ENCODE measurements around the gene PMM2.
A peak's percentile ranks its signal among the peaks of the same experiment; 100 is the strongest.

Gene PMM2

GRCh38 chr16:8862309-8863130 lies 64.9 kb downstream of the PMM2 start:
- no peaks in the 10 kb centered on the region for H3K9me3 ChIP-seq (ENCODE audit: insufficient read depth, low read depth, low read length)
- peaks cover 32 to 35% of the 10 kb centered on the region in 2 experiments for H3K36me3 ChIP-seq (ENCODE audit: control insufficient read depth in 1 of 2, insufficient read depth in 2 of 2, low read length in 2 of 2)
- H2BK120ac ChIP-seq (ENCODE audit: insufficient read depth, low read length, poor library complexity): no peak overlapping the region
- DNase-seq: no peak
- H3K4me1 ChIP-seq (ENCODE audit: control insufficient read depth in 1 of 2, insufficient read depth in 2 of 2, low read length in 2 of 2): peaks cover 38 to 50% of the 10 kb centered on the region in 2 experiments
- H3K23ac ChIP-seq (ENCODE audit: low read length): no peak overlapping the region
- no peak overlapping the region for H4K12ac ChIP-seq (ENCODE audit: low read depth, low read length)
- no CpG with 5 or more reads among the region's 14 CpGs for WGBS (ENCODE audit: extremely low coverage, insufficient coverage, insufficient read length)
- no peak overlapping the region for H2BK5ac ChIP-seq (ENCODE audit: low read depth, low read length, poor library complexity)
- H3K14ac ChIP-seq (ENCODE audit: low read length): no peak overlapping the region
- H3K79me2 ChIP-seq (ENCODE audit: control insufficient read depth, insufficient read depth, low read length, poor library complexity): peaks cover 40% of the 10 kb centered on the region
- no peak overlapping the region for H2BK12ac ChIP-seq (ENCODE audit: low read length)
- H3K9ac ChIP-seq (ENCODE audit: low read length): no peak overlapping the region
- H3K27ac ChIP-seq (ENCODE audit: low read depth, low read length): no peak overlapping the region
- H3K18ac ChIP-seq (ENCODE audit: low read length): no peak overlapping the region
- no peak overlapping the region for H2AK5ac ChIP-seq (ENCODE audit: low read length)
- no peak overlapping the region for H3K4me2 ChIP-seq (ENCODE audit: low read length)
- no peak overlapping the region for H4K8ac ChIP-seq (ENCODE audit: low read depth, low read length)
- H3K27me3 ChIP-seq (ENCODE audit: insufficient read depth, low read length): no peaks in the 10 kb centered on the region
- no peak overlapping the region for H2AFZ ChIP-seq (ENCODE audit: insufficient read depth, low read length, poor library complexity)
- H3K79me1 ChIP-seq (ENCODE audit: low read length): peaks cover 15% of the 10 kb centered on the region
- peak overlapping the region; percentile 27 for H4K91ac ChIP-seq (ENCODE audit: low read depth, low read length)
- no peak overlapping the region for H3K4me3 ChIP-seq (ENCODE audit: low read depth, low read length)
- peak overlapping the region; percentile 50 for H3K4ac ChIP-seq (ENCODE audit: low read depth, low read length)

GRCh38 chr16:8863594-8864424 lies 66.2 kb downstream of the PMM2 start:
- H3K4ac ChIP-seq (ENCODE audit: low read depth, low read length): peak overlapping the region; percentile 89
- no peak overlapping the region for H3K9ac ChIP-seq (ENCODE audit: low read length)
- no peak overlapping the region for H2BK12ac ChIP-seq (ENCODE audit: low read length)
- H3K36me3 ChIP-seq (ENCODE audit: control insufficient read depth in 1 of 2, insufficient read depth in 2 of 2, low read length in 2 of 2): peaks cover 22 to 25% of the 10 kb centered on the region in 2 experiments
- DNase-seq: no peak
- peak overlapping the region; percentile 41 for H4K91ac ChIP-seq (ENCODE audit: low read depth, low read length)
- peaks cover 26% of the 10 kb centered on the region for H3K79me1 ChIP-seq (ENCODE audit: low read length)
- no peak overlapping the region for H4K12ac ChIP-seq (ENCODE audit: low read depth, low read length)
- H3K79me2 ChIP-seq (ENCODE audit: control insufficient read depth, insufficient read depth, low read length, poor library complexity): peaks cover 49% of the 10 kb centered on the region
- peak overlapping the region; percentile 41 for H3K14ac ChIP-seq (ENCODE audit: low read length)
- H3K9me3 ChIP-seq (ENCODE audit: insufficient read depth, low read depth, low read length): no peaks in the 10 kb centered on the region
- no peak overlapping the region for H3K4me2 ChIP-seq (ENCODE audit: low read length)
- no CpG with 5 or more reads among the region's 17 CpGs for WGBS (ENCODE audit: extremely low coverage, insufficient coverage, insufficient read length)
- H2BK120ac ChIP-seq (ENCODE audit: insufficient read depth, low read length, poor library complexity): no peak overlapping the region
- H3K23ac ChIP-seq (ENCODE audit: low read length): no peak overlapping the region
- peak overlapping the region; percentile 18 for H3K27ac ChIP-seq (ENCODE audit: low read depth, low read length)
- no peaks in the 10 kb centered on the region for H3K27me3 ChIP-seq (ENCODE audit: insufficient read depth, low read length)
- H2AK5ac ChIP-seq (ENCODE audit: low read length): peak overlapping the region; percentile 63
- H3K4me1 ChIP-seq (ENCODE audit: control insufficient read depth in 1 of 2, insufficient read depth in 2 of 2, low read length in 2 of 2): peaks cover 38 to 50% of the 10 kb centered on the region in 2 experiments
- H2AFZ ChIP-seq (ENCODE audit: insufficient read depth, low read length, poor library complexity): peak overlapping the region; percentile 30
- H4K8ac ChIP-seq (ENCODE audit: low read depth, low read length): no peak overlapping the region
- H3K4me3 ChIP-seq (ENCODE audit: low read depth, low read length): no peak overlapping the region
- peak overlapping the region; percentile 38 for H3K18ac ChIP-seq (ENCODE audit: low read length)
- no peak overlapping the region for H2BK5ac ChIP-seq (ENCODE audit: low read depth, low read length, poor library complexity)

GRCh38 chr16:8864480-8865110 lies 67.0 kb downstream of the PMM2 start:
- Histone ChIP-seq H3K18ac (ENCODE audit: low read length) (peak overlapping the region; percentile 69), H2AFZ (ENCODE audit: insufficient read depth, low read length, poor library complexity) (no peak overlapping the region), H4K8ac (ENCODE audit: low read depth, low read length) (peak overlapping the region; percentile 2), H2BK12ac (ENCODE audit: low read length) (no peak overlapping the region), H2BK5ac (ENCODE audit: low read depth, low read length, poor library complexity) (peak overlapping the region; percentile 37), H3K23ac (ENCODE audit: low read length) (no peak overlapping the region), H3K4me1 (ENCODE audit: control insufficient read depth in 1 of 2, insufficient read depth in 2 of 2, low read length in 2 of 2) (peaks cover 40 to 52% of the 10 kb centered on the region in 2 experiments), H3K14ac (ENCODE audit: low read length) (peak overlapping the region; percentile 18), H3K79me1 (ENCODE audit: low read length) (peaks cover 28% of the 10 kb centered on the region), H3K4me3 (ENCODE audit: low read depth, low read length) (no peak overlapping the region), H3K27ac (ENCODE audit: low read depth, low read length) (peak overlapping the region; percentile 18), H3K9me3 (ENCODE audit: insufficient read depth, low read depth, low read length) (no peaks in the 10 kb centered on the region), H2BK120ac (ENCODE audit: insufficient read depth, low read length, poor library complexity) (no peak overlapping the region), H3K36me3 (ENCODE audit: control insufficient read depth in 1 of 2, insufficient read depth in 2 of 2, low read length in 2 of 2) (peaks cover 15 to 17% of the 10 kb centered on the region in 2 experiments), H4K91ac (ENCODE audit: low read depth, low read length) (peak overlapping the region; percentile 66), H3K4me2 (ENCODE audit: low read length) (no peak overlapping the region), H3K79me2 (ENCODE audit: control insufficient read depth, insufficient read depth, low read length, poor library complexity) (peaks cover 49% of the 10 kb centered on the region), H2AK5ac (ENCODE audit: low read length) (no peak overlapping the region), H3K27me3 (ENCODE audit: insufficient read depth, low read length) (no peaks in the 10 kb centered on the region), H3K4ac (ENCODE audit: low read depth, low read length) (peak overlapping the region; percentile 51), H3K9ac (ENCODE audit: low read length) (no peak overlapping the region), H4K12ac (ENCODE audit: low read depth, low read length) (no peak overlapping the region)
- WGBS (ENCODE audit: extremely low coverage, insufficient coverage, insufficient read length): no CpG with 5 or more reads among the region's 13 CpGs
- no peak for DNase-seq

- H3K4ac ChIP-seq (ENCODE audit: low read depth, low read length): peak overlapping the region; percentile 65
- H2AFZ ChIP-seq (ENCODE audit: insufficient read depth, low read length, poor library complexity): no peak overlapping the region
- no peak for DNase-seq
- peaks cover 12 to 16% of the 10 kb centered on the region in 2 experiments for H3K36me3 ChIP-seq (ENCODE audit: control insufficient read depth in 1 of 2, insufficient read depth in 2 of 2, low read length in 2 of 2)
- no peak overlapping the region for H3K9ac ChIP-seq (ENCODE audit: low read length)
- WGBS (ENCODE audit: extremely low coverage, insufficient coverage, insufficient read length): no CpG with 5 or more reads among the region's 14 CpGs
- H3K14ac ChIP-seq (ENCODE audit: low read length): no peak overlapping the region
- H3K27me3 ChIP-seq (ENCODE audit: insufficient read depth, low read length): no peaks in the 10 kb centered on the region
- H4K8ac ChIP-seq (ENCODE audit: low read depth, low read length): no peak overlapping the region
- H4K91ac ChIP-seq (ENCODE audit: low read depth, low read length): peak overlapping the region; percentile 21
- H3K27ac ChIP-seq (ENCODE audit: low read depth, low read length): no peak overlapping the region
- peak overlapping the region; percentile 8 for H3K4me2 ChIP-seq (ENCODE audit: low read length)
- no peak overlapping the region for H3K4me3 ChIP-seq (ENCODE audit: low read depth, low read length)
- peaks cover 30% of the 10 kb centered on the region for H3K79me1 ChIP-seq (ENCODE audit: low read length)
- H2BK120ac ChIP-seq (ENCODE audit: insufficient read depth, low read length, poor library complexity): no peak overlapping the region
- no peak overlapping the region for H4K12ac ChIP-seq (ENCODE audit: low read depth, low read length)
- H3K79me2 ChIP-seq (ENCODE audit: control insufficient read depth, insufficient read depth, low read length, poor library complexity): peaks cover 49% of the 10 kb centered on the region
- H3K9me3 ChIP-seq (ENCODE audit: insufficient read depth, low read depth, low read length): no peaks in the 10 kb centered on the region
- H2AK5ac ChIP-seq (ENCODE audit: low read length): no peak overlapping the region
- no peak overlapping the region for H2BK5ac ChIP-seq (ENCODE audit: low read depth, low read length, poor library complexity)
- H3K4me1 ChIP-seq (ENCODE audit: control insufficient read depth in 1 of 2, insufficient read depth in 2 of 2, low read length in 2 of 2): peaks cover 40 to 50% of the 10 kb centered on the region in 2 experiments
- no peak overlapping the region for H2BK12ac ChIP-seq (ENCODE audit: low read length)
- no peak overlapping the region for H3K23ac ChIP-seq (ENCODE audit: low read length)
- peak overlapping the region; percentile 24 for H3K18ac ChIP-seq (ENCODE audit: low read length)
Observed at GRCh38 chr16:8865145-8865882, 67.7 kb downstream of the PMM2 start.
